HG03342 (cell line): ENCODE measurements around the gene MAP3K10.
"Not testable (repeated sequence)": the region's sequence is repeated elsewhere in the genome, so short reads cannot be mapped to it uniquely, and the experiment has no call there.

Experiments used
- ATAC-seq: cut with Tn5 transposase; IDR thresholded peaks from one replicate; pipeline ENCODE4 v1.9.1; 2021; ENCODE audit warnings: mild to moderate bottlenecking, moderate library complexity; ENCODE audit not compliant: unreplicated experiment

Gene MAP3K10

DNA sequence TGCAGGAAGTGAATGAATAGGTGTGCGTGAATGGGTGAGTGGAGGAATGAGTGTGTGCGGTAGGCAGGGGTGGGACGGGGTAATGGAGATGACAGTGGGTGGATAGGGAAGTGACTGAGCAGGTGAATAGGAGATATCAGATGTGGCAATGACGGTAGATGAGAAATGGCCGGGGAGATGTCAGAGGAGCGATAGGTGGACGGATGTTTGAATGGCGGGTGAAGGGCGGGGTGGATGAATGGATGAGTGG, 25.5 kb downstream of the MAP3K10 start:
- no peak for ATAC-seq

DNA sequence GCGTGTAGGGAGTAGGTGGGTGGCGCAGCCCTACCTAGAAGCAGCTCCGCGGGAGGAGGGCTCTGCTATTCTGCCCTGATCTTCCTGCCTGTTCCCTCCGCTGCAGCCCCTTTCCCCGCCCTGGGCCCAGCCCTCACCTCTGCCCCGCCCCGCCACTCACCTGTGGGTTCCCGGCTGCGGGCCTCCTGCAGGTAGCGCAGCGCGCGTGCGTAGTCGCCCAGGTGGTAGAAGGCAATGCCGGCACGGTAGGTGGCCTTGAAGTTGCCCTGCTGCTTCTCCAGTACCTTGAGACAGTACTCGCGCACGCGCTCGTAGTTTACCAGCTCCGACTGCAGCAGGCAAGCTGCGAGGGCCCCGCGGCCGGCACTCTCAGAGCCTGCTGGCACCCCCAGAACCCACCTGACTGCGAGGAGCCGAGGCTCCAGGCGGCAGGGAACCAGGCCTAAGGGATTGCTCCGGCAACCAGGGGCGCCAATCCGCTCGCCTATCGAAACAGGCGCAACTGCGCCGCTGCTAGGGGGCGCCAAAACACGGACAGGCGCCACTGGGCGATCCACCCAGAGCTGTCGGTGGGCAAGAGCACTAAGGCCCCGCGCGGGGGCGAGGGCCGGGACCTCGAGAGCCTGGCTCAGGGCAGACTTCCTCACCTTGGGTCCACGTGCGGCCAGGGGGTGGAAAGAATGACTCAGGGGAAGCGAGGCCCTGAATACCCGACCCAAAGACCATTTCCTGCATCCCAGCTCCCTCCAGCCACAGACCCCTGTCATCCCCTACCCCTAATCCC, 26.0 kb downstream of the MAP3K10 start:
- ATAC-seq = no peak

DNA sequence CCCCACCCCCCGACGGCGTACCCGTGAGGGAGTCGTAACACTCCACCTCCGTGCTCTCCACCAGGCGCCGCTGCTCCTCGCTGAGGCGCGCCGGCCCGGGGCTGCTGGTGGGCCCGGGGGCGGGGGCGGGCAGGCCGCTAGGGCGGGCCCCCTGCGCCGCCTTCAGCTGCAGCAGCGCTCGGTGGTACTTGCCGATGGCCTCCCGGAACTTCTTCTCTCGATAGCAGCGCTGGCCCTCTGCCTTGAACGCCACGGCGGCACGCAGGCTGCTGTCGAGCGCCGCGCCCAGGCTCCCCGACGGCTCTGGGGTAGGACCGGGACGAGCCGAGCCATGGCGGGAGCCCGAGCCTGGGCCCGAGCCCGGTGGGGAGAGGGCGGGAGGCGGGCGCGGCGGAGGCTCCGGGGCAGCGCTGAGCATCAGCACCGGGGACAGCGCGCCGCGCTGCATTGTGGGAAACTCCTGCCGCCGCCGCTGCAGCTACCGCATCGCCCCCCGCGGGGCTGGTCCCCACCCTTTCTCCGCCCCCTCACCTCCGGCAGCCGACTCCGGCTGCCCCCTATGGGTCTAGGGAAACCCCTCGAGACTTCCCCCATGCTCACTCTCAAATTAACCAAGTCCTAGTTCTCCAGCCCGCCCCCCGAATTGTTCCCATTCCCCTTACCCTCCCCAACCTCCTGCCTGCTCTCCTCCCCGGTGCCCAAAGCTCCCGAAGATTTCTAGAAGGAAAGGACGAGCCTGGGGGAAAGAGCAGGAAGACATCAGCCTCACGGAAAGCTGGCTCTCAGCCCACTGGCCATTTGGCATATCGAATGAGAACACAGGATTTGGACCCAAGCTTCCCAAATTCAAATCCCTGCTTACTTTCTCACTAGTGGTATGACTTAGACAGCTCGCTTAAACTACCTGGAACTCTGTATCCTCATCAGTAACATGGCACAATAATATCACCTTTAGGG, 27.0 kb downstream of the MAP3K10 start, which contains the start of gene TTC9B:
TTC9B (minus strand) TSS at position 451 of the 957 bp plus-strand sequence; CDS start at position 448, 3 bp downstream.
- no peak for ATAC-seq

DNA sequence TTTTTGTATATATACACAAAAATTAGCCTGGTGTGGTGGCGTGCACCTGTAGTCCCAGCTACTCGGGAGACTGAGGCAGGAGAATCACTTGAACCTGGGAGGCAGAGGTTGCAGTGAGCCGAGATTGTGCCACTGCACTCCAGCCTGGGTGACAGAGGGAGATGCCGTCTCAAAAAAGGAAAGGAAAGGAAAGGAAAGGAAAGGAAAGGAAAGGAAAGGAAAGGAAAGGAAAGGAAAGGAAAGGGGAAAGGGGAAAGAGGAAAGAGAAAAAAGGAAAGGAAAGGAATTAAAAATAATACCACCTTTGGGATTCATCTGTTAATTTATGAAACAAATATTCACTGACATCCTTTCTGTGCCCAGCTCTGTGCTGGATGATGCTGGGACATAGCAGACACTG, 27.8 kb downstream of the MAP3K10 start:
- not testable (repeated sequence) for ATAC-seq

DNA sequence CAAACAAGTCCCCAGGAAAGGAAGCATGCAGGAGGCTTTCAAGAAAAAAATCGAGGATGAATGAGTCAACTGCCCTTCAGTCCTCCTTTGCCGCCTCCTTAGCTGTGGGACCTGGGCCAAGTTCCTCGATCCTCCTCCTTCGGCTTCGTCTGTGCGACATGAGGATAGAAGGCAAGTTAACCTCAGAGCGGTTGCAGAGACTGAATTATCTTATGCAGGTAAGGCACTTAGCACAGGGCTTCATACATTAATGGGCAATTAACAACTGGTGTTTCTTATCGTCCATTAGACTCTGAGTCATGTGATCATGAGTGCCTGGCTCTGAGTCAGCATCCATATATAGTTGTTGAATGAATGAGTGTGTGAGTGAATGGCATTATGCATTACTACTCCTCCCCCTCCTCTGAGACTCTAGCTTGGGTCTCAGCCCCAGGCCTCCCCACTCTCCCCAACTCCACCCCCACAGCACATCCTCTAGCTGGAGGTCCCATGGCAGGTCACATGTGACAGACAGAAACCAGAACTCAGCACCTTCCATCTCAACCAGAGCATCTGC, 28.6 kb downstream of the MAP3K10 start:
- ATAC-seq = no peak

DNA sequence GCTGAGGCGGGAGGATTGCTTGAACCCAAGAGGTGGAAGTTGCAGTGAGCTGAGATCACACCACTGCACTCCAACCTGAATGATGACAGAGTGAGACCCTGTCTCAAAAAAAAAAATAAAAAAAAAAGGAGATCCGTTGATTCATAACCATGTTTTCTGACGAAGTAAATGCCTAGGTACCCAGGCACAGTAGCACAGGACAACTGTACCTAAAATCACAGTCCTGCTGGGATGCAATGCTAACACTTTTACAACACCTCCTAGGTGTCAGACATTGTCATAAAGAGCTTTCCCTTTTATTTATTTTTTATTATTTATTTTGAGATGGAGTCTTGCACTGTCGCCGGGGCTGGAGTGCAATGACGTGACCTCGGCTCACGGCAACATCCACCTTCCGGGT, 29.4 kb downstream of the MAP3K10 start:
- ATAC-seq = no peak

DNA sequence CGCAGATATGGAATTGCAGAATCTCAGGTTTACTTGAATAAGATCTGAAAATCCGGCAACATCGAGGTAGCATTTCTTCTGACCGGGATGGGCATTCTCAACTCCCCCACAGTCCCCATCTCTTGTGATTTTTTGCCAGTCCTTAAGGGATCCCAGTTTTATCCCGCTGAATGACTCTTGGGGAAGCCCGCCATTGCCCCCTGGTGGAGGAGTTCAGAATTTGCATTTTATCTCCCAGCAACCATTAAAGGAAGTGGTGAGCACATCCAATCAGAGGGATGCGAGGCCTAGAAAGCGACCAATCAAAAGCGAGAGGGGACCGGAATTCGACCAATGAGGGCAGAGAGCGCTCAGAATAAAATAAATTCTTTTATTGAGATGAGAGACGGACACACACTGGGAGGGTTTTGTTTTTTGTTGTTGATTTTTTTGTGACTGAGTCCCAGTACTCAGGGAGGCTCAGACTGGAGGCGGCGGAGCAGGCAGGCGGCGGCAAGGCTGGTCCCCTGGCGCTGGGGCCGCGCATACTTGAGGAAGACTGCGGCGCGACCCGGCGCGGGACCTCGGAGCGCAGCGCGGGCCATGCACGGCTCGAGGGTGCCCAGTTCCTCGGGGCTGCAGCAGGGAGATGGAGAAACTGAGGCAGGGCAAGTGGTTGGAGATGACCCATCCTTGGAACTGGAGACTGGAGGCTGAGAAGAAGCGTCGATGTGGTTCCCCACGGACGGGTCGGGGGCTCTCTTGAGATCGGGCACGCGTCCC, 30.8 kb downstream of the MAP3K10 start:
- no peak for ATAC-seq

DNA sequence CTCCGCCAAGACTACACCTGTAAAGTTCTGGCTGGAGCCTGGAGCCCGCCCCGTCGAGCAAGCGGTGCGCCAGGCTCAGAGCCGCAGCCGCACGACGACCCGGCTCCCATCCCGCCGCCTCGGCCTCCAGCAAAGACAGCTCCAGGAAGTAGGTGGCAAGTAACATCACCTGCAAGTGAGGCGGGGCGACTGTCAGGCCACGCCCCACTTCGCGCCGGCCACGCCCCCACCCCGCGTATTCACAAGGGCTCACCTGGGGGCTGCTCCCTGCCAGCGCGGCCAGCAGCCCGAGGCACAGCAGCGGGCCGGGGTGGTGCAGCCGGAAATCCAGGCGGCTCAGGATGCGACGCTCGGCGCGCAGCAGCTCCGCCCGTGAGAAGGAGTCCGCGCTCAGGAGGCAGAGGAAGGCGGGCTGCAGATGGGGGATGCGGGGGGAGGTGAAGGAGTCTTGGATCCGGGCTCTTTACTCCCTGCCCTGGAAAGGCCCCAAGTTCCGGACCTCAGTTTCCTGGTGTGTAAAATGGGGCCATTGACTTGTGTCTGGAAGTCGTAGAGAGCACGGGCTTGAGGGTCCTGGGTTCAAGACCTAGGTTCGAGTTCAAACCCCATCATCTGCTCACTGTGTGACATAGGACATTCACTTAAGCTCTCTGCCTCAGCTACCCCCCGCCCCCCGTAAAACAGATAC, 32.1 kb downstream of the MAP3K10 start:
- no peak for ATAC-seq

DNA sequence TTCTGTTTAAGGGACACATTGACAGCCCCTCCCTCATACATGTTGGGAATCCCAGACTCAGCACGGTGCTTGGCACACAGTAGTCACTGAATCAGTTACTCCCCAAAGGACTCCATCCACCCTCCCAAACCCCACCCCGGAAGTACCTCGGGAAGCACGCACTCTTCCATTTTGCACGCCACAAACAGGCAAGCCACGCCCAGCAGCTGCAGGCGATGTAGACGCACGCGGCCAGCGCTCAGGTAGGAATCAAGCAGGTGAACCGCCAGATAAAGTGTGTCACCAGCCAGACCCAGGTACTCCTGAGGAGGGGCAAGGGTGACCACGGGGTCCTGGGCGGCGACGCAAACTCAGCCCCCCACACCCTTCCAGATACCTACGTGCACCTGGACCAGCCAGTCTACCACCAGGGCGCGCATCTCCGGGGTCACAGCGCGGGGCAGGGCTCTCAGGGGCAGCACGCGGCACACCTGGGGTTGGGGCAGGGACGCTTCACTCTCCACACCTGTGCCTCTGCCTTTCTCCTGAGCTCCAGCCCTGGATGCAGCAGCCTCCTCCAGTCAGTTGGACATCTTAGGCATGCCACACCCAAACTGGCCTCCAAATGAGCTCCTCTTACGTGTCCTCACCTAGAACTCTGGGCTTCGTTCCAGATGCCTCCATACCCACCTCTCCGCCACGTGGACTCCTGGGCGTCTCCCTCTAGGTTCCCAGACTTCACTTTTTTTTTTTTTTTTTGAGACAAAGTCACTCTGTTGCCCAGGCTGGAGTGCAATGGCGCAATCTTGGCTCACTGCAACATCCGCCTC, 33.3 kb downstream of the MAP3K10 start:
- no peak for ATAC-seq

DNA sequence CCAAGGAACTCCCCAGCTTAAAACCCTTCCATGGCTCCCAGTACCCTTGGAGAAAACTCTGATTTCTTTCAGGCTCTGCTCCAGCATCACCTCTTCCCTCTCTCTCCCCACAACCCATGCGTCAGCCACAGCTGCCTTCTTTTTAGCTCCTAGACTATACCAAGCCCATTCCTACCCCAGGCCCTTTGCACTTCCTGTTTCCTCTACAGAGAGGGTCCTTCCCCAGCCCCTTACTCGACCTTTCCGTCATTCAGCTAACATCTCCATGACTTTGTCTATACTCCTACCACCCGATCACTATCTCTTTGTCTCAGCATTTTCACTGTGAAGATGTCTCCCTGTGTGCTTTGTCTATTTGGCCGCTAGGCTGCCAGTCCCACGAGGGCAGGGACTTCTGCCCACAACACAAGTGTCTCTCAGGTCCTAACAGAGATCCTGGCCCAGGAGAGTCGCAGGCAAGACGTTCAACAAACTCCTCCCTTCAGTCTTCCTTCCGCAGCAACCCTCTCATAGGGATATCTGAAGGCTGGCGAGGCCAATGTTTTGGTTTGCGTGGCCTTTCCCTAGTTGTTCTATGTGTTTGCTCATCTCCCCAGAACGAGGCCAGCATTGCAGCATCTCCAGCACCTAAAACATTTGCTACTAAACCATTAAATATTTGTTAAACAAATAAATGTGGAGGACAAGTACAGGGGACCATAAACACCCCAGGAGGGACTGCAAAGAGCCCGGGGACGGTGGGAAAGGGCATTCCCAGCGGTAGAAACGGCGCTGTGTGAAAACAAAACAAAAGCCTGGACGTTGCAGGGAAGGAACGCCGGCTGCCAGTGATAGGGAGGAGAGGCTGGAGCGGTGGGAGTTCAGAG, 34.4 kb downstream of the MAP3K10 start:
- ATAC-seq = no peak

DNA sequence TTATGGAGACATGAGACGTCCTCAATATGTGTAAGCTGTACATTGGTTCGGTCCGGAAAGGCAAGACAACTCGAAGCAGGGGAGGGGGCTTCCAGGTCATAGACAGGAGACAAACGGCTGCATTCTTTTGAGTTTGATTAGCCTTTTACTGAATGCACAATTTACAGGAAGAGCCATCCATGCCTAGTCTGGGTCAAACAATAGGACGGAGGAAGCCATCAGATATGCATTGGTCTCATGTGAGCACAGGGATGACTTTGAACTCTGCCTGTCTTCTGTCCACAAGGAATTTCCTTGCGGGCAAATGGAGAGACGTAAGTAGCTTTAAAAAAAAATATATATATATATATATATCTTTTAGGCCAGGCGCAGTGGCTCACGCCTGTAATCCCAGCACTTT, 37.1 kb downstream of the MAP3K10 start:
- ATAC-seq = no peak

DNA sequence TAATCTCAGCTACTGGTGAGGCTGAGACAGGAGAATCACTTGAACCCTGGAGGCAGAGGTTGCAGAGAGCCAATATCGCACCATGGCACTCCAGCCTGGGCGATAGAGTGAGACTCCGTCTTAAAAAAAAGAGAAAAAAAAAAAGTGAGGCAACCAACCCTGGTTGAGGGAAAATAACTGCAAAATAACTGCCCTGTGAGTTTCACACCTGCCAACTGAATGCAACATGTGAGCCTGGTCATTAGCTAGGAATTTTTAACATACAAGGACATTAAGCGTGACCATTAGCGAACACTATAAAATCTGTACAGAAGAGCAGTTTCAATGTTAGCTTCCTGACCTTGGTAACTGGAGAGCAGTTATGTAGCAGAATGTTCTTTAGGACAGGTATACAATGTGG, 37.6 kb downstream of the MAP3K10 start:
- ATAC-seq = no peak

DNA sequence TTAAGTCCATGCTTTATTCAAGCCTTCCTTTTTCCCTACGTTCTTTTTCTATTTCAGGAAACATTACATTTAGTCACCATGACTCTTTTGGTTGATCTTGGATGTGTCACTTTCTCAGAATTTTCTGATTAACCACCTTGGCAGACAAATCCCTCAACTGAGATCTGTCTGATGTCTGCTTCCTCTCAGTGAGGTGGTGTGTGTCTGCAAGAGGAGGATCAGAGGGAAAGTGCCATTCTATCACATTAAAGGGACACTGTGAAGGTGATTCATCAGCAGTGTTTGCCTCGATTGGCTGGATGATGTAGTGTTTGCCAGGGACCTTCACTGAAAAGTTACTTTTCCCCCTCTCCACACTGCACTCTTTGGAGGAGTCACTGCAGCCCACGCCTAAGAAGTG, 38.3 kb downstream of the MAP3K10 start:
- no peak for ATAC-seq

DNA sequence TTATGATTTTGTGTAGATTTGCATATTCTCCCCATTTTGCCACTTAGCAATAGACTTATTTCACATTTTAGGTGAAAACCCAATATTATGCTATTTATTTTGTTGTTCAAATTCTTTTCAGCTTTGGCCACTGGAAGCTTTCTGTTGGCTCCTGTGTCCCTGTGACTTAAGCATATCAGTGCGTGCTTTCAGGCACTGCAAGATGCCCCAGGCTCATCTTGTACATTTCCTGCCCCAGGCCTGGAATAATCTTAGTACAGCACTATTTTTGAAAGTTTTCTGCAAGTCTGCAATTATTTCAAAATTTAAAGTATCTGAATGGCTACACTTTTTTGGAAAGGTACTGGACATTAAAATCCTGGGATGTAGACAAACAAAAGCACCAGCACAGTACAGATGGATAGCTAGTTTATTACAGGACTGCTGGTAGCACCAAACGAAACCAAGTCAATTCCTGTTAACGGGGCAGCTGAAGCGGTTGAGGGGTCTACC, 38.7 kb downstream of the MAP3K10 start:
- ATAC-seq = no peak

DNA sequence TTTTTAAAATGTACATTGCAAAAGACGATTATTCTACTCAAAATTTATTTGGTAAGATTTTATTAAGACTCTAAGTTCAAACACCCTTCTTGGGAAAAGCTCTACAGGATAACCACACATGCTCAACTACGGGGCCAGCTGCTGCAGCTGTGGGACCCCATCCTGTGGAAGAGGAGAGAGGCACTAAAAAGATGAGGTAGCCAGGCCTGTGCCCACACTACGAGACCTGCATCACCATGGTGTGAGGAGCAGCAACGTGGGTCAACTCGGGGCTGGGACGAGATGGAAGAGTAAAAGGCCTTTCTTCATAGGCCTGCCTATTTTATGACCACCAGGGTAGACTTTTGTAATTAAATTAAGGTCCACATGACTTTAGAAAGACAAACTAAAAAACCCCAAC, 39.8 kb downstream of the MAP3K10 start:
- no peak for ATAC-seq

DNA sequence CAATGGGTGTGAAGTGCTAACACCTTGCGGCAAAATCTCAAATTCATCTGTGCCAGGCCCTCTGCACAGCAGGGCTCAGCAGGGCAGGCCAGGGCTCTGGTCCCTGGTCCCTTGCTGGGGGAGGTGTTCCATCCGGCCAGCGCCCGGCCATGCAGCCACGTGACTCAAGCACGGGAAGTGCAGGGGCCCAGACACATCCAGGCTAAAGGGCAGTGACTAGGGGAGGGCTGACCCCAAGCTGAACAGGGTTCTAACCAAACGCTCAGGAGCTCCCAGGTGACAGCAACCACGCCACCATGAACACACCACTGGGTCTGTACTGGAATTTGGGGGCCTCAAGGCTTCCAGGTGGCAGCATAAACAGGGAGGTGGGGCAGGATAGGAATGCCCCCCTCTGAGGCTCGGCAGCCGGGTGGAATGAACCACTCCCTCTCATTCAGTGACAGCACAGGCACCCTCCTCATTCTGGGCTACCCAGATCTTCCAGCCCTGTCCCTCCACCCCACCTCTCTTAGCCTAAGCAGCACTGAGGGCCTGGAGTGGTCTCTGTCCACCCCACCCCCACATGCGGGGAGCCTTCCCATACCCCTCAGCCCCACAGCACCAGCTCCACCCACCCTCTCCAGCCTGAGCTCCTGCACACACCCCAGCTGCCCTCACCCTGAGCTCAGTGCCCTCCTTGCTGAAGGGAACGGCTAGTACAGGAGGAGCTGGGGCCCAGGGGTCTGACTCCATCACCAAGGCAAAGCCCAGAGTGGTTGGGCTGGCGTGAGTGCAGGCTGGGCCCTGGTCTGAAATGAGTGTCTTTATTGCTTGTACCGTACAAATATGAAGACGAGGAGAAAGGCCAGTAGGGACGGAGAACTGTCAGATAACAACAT, 40.6 kb downstream of the MAP3K10 start:
- no peak for ATAC-seq

DNA sequence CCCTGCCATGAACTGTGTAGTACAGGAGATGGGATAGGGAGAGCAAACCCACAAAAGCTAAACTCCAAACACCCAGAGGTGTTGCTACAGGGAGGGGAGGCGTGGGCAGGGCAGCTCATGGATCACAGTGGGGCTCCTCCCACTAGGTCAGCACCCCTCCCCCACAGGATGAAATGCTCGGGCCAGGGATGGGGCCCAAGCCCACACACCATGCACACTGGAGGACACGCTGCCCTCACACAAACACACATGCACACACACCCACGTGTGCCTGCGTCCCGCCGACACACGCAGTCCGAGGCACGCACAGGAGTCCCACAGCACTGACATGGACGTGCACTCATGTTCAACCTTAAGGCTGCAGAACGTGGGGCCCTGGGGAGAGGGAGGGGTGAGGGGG, 41.3 kb downstream of the MAP3K10 start:
- no peak for ATAC-seq
